Astrocyte (in vitro differentiated cells and primary cell): ENCODE results near the gene NRP1. TPM values are rescaled to one million over a fixed set of nuclear protein-coding genes. Genes with fewer than 3 reads are reported as not detected.

Experiments used
- DNase-seq: peaks from one replicate; pipeline ENCODE4 v3.0.0-alpha.2; 2010; ENCODE audit warnings: low read depth
- FAIRE-seq: peaks from 2 replicates; lab custom pipeline; 2011; peaks lifted over from hg19 to GRCh38; lab: Jason Lieb, UNC
- H2AFZ ChIP-seq: 2 replicates; pipeline ENCODE4 v1.6.0; 2012; ENCODE audit warnings: low read depth, low read length, inconsistent platforms
- H3K27ac ChIP-seq: 2 replicates; pipeline ENCODE4 v1.5.1; 2011; ENCODE audit warnings: low read depth, low read length, inconsistent platforms
- H3K27me3 ChIP-seq: 2 replicates; pipeline ENCODE4 v1.6.0; 2011; ENCODE audit warnings: low read length, inconsistent platforms; ENCODE audit not compliant: insufficient read depth
- H3K36me3 ChIP-seq: 2 replicates; pipeline ENCODE4 v1.5.1; 2011; ENCODE audit warnings: low read length, inconsistent platforms; ENCODE audit not compliant: insufficient read depth
- H3K4me1 ChIP-seq: 2 replicates; pipeline ENCODE4 v1.5.1; 2011; ENCODE audit warnings: low read length, inconsistent platforms; ENCODE audit not compliant: insufficient read depth
- H3K4me2 ChIP-seq: 2 replicates; pipeline ENCODE4 v1.6.0; 2012; ENCODE audit warnings: low read length, inconsistent platforms
- H3K4me3 ChIP-seq: 2 replicates; pipeline ENCODE4 v1.5.1; 2011; ENCODE audit warnings: low read depth, mild to moderate bottlenecking, low read length, inconsistent platforms; ENCODE audit not compliant: insufficient read depth
- H3K79me2 ChIP-seq: 2 replicates; pipeline ENCODE4 v1.6.0; 2012; ENCODE audit warnings: mild to moderate bottlenecking, low read length, inconsistent platforms; ENCODE audit not compliant: insufficient read depth
- H3K9ac ChIP-seq: 2 replicates; pipeline ENCODE4 v1.6.0; 2012; ENCODE audit warnings: mild to moderate bottlenecking, low read length, inconsistent platforms
- H3K9me3 ChIP-seq: 2 replicates; pipeline ENCODE4 v1.5.1; 2012; ENCODE audit warnings: low read depth, mild to moderate bottlenecking, low read length, inconsistent platforms; ENCODE audit not compliant: insufficient read depth
- H4K20me1 ChIP-seq: 2 replicates; pipeline ENCODE4 v1.6.0; 2012; ENCODE audit warnings: low read length, inconsistent platforms; ENCODE audit not compliant: insufficient read depth
- H3K27ac Mint-ChIP-seq: one replicate; pipeline ENCODE4 v1.8.0; 2021; ENCODE audit warnings: mild to moderate bottlenecking, mixed read lengths; ENCODE audit not compliant: unreplicated experiment
- H3K27me3 Mint-ChIP-seq: one replicate; pipeline ENCODE4 v1.8.0; 2021; ENCODE audit warnings: low read depth, mixed read lengths; ENCODE audit not compliant: unreplicated experiment
- H3K36me3 Mint-ChIP-seq: one replicate; pipeline ENCODE4 v1.8.0; 2021; ENCODE audit warnings: low read depth, mixed read lengths; ENCODE audit not compliant: unreplicated experiment
- H3K4me1 Mint-ChIP-seq: one replicate; pipeline ENCODE4 v1.8.0; 2021; ENCODE audit warnings: low read depth, mixed read lengths; ENCODE audit not compliant: unreplicated experiment
- H3K4me3 Mint-ChIP-seq: one replicate; pipeline ENCODE4 v1.8.0; 2021; ENCODE audit warnings: mild to moderate bottlenecking, moderate library complexity, mixed read lengths; ENCODE audit not compliant: unreplicated experiment
- H3K9me3 Mint-ChIP-seq: one replicate; pipeline ENCODE4 v1.8.0; 2021; ENCODE audit warnings: mild to moderate bottlenecking, mixed read lengths; ENCODE audit not compliant: unreplicated experiment
- CTCF ChIP-seq: IDR thresholded peaks from 2 replicates; pipeline ENCODE4 v1.5.1; 2011; ENCODE audit warnings: low read depth, mild to moderate bottlenecking, inconsistent platforms, low read length, moderate library complexity; ENCODE audit not compliant: insufficient read depth
- EZH2 ChIP-seq: IDR thresholded peaks from 2 replicates; pipeline ENCODE4 v1.6.1; 2012; ENCODE audit warnings: mild to moderate bottlenecking, low read length, inconsistent platforms; ENCODE audit not compliant: insufficient read depth
- total RNA-seq: library from RNA; stranded (reverse); gene quantifications from 2 replicates; pipeline ENCODE4 v1.2.1, GENCODE V29; 2021

NRP1 gene
- total RNA-seq, 1 donor from 2014 or later: 59.4 TPM

GRCh38 chr10:33334805-33335550, 511 bp upstream of the NRP1 start:
- Mint-ChIP-seq H3K9me3 (peaks cover 2% of the 10 kb centered on the region), H3K27me3 (peaks cover 5% of the 10 kb centered on the region), H3K4me1 (peaks cover 20% of the 10 kb centered on the region), H3K27ac (no peak overlapping the region), H3K36me3 (no peaks in the 10 kb centered on the region), H3K4me3 (peak overlapping the region; percentile 99)
- Histone ChIP-seq H3K4me3 (peak overlapping the region; percentile 93), H2AFZ (peak overlapping the region; percentile 68), H3K27me3 (no peaks in the 10 kb centered on the region), H3K36me3 (peaks cover 2% of the 10 kb centered on the region), H4K20me1 (peaks cover 13% of the 10 kb centered on the region), H3K27ac (peak overlapping the region; percentile 83), H3K9ac (peak overlapping the region; percentile 91), H3K4me2 (peak overlapping the region; percentile 86), H3K79me2 (peaks cover 61% of the 10 kb centered on the region), H3K9me3 (no peaks in the 10 kb centered on the region), H3K4me1 (peaks cover 29% of the 10 kb centered on the region)
- DNase-seq: peak; percentile 84
- no peak for TF ChIP-seq EZH2
- peak; percentile 5 for TF ChIP-seq CTCF
- no peak for FAIRE-seq

GRCh38 chr10:33333260-33334101, 986 bp downstream of the NRP1 start:
- Mint-ChIP-seq H3K27me3 (no peaks in the 10 kb centered on the region), H3K9me3 (no peaks in the 10 kb centered on the region)

More at GRCh38 chr10:33333260-33334101, 986 bp downstream of the NRP1 start:
- Histone ChIP-seq H3K79me2 (peaks cover 76% of the 10 kb centered on the region), H3K9me3 (no peaks in the 10 kb centered on the region), H3K27ac (peak overlapping the region; percentile 87), H3K27me3 (no peaks in the 10 kb centered on the region), H3K36me3 (peaks cover 15% of the 10 kb centered on the region), H3K9ac (peak overlapping the region; percentile 91), H4K20me1 (peaks cover 16% of the 10 kb centered on the region), H3K4me2 (peak overlapping the region; percentile 86), H3K4me3 (peak overlapping the region; percentile 93), H2AFZ (peak overlapping the region; percentile 62), H3K4me1 (peaks cover 20% of the 10 kb centered on the region)
- DNase-seq: peak; percentile 18
- H3K4me3 Mint-ChIP-seq: peak overlapping the region; percentile 99
- H3K27ac Mint-ChIP-seq: peak overlapping the region; percentile 87
- TF ChIP-seq CTCF (no peak), EZH2 (no peak)
- peak; percentile 39 for FAIRE-seq
- peaks cover 1% of the 10 kb centered on the region for H3K36me3 Mint-ChIP-seq
- H3K4me1 Mint-ChIP-seq: peaks cover 16% of the 10 kb centered on the region
